Testis (tissue), 2 donors: ENCODE data around the gene BARHL1.

ENCODE experiments used
- CTCF ChIP-seq, 3 experiments: fragments of 450-650 bp in 2 of 3; fragments of 200-600 bp in 1 of 3; sonication (generic) in 1 of 3; IDR thresholded peaks; one replicate each; pipeline ENCODE4 v1.5.1; 2016 to 2019; ENCODE audit warnings: antibody characterized with exemption in 3 of 3, mild to moderate bottlenecking in 2 of 3, moderate library complexity in 1 of 3
- POLR2A ChIP-seq: fragments of 450-650 bp; IDR thresholded peaks from one replicate; pipeline ENCODE4 v1.6.1; 2017; ENCODE audit warnings: antibody characterized with exemption, mild to moderate bottlenecking, moderate library complexity

GRCh38 chr9:132615774-132616173, 33.4 kb downstream of the BARHL1 start:
- TF ChIP-seq CTCF (IDR thresholded peaks at IDR 0.05) (no peak), POLR2A (no peak)
